GM21786 (cell line): Measurements from ENCODE around the gene EXD1.
"Not testable (repeated sequence)": the region's sequence is repeated elsewhere in the genome, so short reads cannot be mapped to it uniquely, and the experiment has no call there.

ENCODE experiments used
- ATAC-seq: cut with Tn5 transposase; IDR thresholded peaks from one replicate; pipeline ENCODE4 v1.9.1; 2021; ENCODE audit not compliant: unreplicated experiment

EXD1 gene, protein sequence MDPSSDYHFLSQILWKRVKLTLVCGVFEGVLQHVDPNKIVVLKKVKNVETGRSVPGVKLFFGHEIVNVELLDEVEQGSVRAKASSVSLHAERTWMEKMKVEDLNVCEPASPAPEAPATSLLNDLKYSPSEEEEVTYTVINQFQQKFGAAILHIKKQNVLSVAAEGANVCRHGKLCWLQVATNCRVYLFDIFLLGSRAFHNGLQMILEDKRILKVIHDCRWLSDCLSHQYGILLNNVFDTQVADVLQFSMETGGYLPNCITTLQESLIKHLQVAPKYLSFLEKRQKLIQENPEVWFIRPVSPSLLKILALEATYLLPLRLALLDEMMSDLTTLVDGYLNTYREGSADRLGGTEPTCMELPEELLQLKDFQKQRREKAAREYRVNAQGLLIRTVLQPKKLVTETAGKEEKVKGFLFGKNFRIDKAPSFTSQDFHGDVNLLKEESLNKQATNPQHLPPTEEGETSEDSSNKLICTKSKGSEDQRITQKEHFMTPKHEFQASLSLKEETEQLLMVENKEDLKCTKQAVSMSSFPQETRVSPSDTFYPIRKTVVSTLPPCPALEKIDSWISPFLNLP

DNA sequence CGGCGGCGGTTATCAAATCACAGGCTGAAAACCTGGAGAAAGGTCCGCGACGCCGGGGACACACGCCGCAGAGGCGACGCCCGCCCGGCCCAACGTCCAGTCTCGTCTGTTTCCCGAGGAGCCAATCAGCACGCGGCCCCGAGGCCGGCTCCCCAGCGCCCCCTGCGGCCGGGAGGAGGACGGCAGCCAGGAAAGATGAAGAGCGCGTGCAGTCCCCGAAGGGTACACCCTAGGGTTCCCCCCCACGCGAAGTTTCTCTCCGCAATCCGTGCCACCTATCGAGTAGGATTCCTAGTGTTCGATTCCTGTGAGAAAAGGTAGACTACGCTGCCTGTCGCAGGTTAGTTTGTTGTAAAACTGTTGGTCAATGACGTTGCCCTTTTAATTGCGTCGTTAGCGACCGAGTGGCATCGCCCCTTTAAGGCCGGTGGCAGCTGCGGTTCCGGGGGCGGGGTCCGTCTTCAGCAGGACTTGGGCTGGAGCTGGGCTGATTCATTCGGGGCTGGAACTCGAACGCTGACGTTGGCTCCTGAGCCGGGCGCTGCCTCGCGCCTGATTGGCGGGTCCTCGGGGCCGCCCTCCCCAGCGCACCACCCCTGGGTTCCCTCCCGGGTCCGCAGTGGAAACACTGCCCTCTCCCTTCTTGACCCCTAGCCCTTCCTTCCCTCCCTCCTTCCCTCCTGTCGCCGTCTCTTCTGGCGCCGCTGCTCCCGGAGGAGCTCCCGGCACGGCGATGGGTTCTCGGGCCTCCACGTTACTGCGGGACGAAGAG, at the start of gene EXD1, which contains the start of gene CHP1:
Gene EXD1, minus strand, starts transcription at position 108 of the 772 bp plus-strand sequence. CDS start 4,182 bp downstream, outside the sequence.
Gene CHP1, plus strand, starts transcription at position 619 of the 772 bp plus-strand sequence. Its CDS starts 115 bp downstream, at position 734.
- peak; percentile 96 for ATAC-seq

DNA sequence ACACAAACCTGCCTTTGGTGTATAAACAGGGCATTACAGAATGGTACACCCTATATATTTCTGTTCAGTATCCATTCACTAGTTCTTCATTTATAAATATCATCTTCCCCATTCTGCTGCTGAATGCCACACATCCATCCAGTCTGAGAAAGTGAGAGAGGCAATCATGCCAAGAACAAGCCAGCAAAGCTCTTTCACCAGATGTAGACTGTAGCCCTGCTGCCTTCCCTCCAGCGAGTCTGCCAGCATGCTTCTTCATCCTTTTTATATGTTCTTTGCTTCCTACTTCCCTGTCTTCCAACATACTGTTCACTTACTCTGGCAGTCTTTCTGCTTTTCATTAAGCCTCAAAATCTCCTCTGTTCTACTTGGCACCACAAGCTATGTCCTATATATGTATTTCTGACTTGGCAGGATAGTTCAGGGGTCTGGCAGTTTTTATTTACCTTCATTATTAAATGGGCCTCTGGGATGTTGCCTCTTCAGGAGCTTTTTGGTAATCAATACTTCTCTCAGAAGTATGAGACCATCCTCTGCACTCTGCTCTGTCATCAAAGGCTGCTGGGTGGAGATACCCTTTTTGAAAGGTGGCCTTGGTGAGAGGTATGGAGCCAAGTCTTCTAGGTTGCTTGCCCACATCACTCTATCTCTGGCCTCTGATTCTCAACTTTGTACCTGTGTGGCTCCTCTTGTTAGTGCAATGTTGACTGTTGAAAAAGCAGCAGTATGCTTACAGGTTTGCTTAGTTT, 49.2 kb upstream of the EXD1 start:
- no peak for ATAC-seq

DNA sequence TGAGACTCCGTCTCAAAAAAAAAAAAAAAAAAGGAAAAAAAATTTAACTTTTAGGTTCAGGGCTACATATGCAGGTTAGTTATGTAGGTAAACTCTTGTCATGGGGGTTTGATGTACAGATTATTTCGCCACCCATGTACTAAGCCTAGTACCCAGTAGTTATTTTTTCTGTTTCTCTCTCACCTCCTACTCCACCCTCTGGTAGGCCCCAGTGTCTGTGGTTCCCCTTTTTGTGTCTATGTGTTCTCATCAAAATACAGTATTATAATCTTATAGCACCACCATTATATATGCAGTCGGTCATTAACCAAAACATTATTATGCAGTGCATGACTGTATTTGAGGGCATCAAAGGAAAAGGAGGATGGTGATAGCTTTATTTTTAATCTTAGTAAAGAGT, 47.8 kb upstream of the EXD1 start:
- no peak for ATAC-seq

DNA sequence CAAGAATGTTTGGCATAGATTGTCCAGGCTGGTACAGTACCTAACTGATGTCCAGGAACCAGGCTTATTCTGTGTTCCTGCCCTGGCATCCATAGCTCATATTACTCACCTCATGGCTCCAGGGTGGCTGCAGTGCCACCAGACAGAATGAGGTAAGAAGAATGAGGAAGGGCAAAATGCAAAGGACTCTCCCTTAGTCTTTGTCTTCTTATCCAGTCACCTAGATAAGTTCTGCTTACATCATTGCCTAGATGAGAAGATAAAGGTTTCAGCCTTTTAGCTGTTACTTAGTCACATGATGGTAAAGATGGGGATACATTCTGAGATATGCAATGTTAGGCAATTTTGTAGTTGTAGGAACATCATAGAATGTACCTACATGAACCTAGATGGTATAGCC, 46.3 kb upstream of the EXD1 start:
- no peak for ATAC-seq

DNA sequence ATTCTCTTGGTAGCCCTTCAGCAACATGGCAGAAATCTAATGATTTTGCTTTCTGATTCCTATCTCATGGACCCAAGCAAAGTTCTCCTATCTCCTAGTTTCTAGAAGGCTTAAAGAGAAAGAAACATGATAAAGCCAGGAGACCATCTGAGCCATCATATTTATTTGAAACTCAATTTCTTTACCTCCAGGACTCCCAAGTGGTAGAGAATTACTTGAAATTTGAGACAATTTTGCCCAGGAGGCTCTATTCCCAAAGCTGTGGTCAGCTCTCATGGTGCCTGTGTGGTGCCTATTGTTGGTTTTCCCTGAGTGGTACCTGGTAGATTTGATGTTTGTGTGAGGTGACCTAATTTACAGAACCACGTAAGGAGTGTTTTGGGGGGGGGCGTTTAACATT, 39.3 kb upstream of the EXD1 start:
- no peak for ATAC-seq

DNA sequence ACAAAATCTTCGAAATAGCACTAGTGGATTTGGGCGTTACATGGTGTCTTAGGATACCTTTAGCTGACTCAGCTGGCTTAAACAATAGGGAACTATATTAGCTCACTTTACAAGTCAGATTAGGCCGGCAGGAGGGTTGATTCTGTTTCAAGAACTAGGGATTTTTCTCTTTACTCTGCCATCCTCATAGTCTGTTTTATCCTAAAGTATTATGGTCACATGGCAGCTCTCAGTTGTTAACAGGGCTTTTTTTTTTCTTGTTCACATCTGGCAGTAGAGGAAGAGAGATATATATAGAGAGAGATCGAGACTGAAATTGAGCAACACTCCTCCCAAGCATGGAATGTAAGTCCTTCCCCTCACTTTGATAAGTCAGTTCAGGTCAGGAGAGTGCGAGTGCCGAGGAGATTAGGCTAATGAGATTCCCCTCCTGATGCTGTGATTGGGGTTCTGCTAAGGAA, 33.4 kb upstream of the EXD1 start:
- no peak for ATAC-seq

DNA sequence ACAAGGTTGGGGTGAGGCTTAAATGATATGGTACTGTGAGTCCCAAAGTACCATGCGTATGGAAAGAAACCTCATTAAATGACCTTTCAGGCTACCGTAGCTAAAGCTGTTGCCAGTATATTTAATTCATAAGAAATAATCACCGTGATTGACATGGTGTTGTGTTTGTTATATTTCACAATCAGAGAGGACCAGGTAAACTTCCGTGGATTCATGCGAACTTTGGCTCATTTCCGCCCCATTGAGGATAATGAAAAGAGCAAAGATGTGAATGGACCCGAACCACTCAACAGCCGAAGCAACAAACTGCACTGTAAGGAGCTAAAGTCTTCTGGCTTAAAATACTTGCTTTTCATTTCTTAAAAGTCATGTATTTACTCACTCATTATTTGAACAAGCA, 32.0 kb upstream of the EXD1 start:
- ATAC-seq = no peak

DNA sequence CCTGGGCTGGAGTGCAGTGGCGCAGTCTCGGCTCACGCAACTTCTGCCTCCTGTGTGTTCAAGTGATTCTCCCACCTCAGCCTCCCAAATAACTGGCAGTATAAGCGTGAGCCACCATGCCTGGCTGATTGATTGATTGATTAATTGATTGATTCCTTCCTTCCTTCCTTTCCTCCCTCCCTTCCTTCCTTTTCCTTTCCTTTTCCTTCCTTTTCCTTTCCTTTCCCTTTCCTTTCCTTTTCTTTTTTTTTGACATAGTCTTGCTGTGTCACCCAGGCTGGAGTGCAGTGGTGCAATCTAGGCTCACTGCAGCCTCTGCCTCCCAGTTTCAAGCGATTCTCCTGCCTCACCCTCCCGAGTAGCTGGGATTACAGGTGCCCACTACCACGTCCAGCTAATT, 30.4 kb upstream of the EXD1 start:
- not testable (repeated sequence) for ATAC-seq

DNA sequence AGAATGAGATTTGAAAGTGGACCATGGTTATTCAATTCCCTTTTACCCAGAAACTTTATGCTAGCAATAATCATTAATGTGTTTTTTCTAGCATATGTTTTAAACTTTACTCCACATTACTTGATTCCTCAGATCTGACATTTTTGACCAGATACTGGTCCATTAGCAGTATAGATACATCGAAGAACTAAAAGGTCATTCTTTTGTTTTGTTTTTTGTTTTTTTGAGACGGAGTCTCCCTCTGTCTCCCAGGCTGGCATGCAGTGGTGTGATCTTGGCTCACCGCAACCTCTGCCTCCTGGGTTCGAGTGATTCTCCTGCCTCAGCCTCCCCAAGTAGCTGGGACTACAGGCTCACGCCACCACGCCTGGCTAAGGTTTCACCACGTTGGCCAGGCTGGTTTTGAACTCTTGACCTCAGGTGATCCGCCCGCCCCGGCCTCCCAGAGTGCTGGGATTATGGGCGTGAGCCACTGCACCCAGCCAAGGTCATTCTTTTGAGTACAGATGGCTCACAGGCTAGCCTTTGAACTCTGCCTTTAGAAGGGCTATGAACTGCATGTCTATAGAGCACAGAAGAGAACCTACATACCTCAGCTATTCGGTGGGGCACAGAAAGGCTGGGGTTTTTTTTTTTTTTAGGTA, 29.1 kb upstream of the EXD1 start:
- no peak for ATAC-seq

DNA sequence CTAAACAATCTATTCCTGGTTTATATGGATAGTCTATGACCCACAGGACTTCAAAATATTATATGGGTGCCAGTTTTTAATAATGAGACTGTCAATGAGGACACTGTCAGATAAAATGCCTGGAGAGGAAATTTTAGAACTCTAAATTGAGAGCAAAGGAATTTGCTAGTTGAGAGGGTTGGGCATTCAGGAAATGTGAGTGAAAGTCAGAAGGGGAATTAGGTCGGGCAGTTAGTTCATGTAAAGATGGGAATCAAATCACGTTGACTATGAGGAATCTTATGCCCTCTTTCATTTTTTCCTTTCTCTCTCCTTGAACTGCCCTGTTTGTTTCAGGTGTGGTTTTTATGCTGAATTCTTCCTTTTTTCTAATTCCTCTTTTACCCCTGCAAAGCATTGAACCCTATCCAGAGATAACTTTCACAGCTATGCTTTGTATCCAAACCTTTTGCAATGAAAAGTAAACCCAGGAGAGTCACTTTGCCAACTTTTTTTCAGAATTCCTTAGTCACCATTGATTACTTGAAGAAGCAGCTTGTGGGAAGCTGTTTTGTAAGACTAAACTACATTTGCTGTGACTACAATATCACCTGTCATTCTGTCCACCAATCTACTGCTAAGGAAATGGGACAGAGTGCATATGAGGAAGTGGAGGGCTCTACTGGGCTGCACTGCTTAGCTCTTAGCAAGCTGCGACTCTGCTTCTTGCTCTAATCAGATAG, 28.4 kb upstream of the EXD1 start:
- ATAC-seq = peak; percentile 53

DNA sequence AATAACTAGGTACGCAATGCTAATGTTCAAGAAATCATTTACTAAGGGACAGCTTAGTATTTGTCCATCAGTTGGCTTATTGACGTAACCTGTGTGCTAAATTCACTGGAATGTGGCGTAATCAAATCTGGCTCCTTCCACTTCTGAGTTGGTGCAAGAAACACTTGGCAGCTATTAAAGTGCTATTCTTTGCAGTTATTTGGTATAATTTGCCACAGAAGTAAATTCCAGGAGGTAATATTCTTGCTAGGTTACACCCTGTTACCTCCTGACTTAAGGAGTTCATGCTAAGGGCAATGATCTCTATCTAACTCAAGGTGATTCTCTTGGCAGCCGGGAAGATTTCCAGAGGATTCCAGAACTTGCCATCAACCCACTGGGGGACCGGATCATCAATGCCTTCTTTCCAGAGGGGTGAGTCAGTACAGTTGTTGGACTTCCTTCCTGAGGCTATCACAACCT, 26.1 kb upstream of the EXD1 start:
- no peak for ATAC-seq

DNA sequence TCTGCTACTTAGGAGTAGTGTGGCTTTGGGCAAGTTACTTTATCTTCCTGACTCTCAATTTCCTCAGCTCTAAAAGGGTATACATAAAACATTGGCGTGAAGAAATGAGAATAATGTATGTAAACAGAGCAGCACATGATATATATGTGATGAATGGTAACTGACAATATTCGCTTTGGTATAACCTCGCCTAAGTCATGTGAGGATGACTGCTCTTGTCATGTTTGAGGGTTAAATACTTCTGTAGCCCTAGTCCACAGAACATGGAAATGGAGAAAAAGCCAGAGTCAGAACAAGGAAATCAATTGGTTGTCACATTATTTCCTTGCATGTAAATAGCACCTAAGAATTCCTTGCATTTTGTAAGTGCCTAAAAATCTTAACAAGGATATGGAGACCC, 25.5 kb upstream of the EXD1 start:
- no peak for ATAC-seq

DNA sequence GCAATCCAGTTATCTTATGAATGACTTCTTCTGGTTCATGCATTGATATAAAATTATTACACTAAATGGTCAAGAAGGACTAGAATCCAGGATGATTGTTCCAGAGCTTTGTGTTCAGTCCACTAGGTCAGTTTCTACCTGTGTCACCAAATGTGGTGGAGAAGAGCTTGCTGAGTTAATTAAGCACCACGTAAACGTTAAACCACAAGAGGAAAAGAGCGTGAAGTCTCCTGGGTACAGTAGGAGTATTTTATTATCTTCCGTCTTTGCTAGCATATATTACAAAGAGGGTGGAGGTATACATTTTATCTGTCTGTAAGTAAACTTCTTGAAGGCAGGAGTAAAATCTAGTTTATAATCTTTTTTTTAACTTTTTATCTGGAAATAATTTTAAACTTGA, 24.0 kb upstream of the EXD1 start:
- no peak for ATAC-seq

DNA sequence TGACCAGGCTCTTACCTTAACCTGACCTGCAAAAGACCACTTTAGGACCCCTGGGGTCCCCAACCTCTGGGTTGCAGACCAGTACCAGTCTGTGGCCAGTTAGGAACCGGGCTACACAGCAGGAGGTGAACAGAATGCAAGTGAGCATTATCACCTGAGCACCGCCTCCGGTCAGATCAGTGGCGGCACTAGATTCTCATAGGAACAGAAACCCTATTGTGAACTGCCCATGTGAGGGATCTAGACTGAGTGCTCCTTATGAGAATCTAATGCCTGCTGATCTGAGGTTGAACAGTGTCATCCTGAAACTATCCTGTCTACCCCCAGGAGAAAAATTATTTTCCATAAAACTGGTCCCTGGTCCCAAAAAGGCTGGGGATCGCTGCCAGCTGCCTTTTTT, 20.9 kb upstream of the EXD1 start:
- ATAC-seq = no peak

DNA sequence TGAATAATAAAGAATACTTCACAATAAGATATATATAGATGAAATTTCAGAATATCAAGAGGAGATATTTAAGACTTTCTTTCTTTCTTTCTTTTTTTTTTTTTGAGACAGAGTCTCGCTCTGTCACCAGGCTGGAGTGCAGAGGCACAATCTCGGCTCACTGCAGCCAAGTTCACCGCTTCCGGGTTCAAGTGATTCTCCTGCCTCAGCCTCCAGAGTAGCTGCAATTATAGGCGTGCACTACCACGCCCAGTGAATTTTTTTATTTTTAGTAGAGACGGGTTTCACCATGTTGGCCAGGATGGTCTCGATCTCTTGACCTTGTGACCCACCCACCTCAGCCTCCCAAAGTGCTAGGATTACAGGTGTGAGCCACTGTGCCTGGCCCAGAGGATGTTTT, 20.2 kb upstream of the EXD1 start:
- ATAC-seq = not testable (repeated sequence)

DNA sequence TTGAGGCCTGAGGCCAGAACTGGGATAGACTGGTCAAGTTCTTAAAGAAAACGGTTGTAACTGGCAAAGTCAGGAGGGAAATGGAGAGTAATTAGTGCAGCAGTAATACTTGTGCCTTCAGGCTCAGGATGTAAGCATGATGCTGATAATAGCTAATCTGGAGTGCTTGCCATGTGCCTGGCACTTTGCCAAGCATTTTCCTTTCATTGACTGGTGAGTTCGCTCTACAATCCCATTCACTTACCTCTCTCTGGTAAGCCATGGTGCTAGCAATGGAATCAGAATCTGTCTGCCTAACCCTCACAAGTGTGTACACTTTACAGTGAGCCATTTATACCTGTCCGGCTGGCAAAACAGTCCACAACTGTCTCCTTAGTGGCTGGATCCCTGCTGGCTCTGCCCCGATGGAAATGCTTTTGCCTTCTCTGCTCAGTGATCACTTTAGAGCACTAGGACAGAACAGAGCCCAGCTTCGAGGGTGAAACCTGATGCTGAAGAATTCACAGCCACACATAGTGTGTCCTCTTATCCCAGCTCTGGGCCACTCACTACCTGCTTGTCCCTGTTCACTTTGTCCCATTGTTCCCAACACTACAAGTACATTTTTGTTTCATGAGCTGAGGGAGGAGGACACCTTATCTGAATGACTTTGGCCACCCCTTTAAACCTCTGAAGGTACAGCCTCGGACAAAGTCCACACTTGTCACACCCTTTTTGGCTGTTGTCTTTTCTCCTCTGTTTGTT, 10.8 kb upstream of the EXD1 start:
- ATAC-seq = no peak

DNA sequence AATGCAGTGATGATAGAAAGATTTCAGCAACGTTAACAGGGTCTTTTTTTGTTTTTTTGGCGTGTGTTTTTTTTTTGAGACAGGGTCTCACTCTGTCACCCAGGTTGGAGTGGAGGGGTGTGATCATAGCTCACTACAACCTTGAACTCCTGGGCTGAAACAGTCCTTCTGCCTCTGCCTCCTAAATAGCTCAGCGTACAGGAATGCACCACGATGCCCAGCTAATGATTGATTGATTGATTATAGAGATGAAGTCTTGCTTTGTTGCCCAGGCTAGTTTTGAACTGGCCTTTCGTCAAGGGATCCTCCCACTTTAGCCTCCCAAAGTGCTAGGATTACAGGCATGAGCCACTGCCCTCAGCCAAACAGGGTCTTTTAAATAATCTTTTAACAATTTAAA, 7.5 kb upstream of the EXD1 start:
- no peak for ATAC-seq

DNA sequence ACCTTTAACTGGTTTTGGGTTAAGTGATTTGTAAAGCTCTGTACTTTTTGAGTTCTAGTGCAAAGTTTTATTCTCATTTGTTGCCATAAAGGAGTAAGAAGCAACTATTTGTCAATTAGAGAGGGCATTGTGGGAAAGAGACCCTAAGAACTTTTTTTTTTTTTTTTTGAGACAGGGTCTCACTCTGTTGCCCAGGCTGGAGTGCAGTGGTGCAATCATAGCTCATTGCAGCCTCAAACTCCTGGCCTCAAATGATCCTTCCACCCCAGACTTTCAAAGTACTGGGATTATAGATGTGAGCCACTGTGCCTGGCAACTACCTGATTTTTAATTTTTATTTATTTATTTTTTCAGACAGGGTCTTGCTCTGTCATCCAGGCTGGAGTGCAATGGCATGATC, 5.4 kb upstream of the EXD1 start:
- no peak for ATAC-seq

DNA sequence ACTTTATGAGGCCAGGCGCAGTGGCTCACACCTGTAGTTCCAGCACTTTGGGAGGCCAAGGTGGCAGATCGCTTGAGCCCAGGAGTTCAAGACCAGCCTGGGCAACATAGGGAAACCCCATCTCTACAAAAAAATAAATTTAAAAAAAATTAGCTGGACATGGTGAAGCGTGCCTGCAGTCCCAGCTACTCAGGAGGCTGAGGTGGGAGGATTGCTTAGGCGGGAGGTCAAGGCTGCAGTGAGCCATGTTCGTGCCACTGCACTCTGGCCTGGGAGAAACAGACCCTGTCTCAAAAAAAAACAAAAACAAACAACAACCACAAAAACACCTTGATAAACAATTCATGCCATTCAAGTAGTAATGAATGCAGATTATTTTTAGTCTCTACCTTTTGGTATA, 4.7 kb upstream of the EXD1 start:
- not testable (repeated sequence) for ATAC-seq
